Heart right ventricle (tissue), 16 donors: ENCODE data around the gene AMZ1. TPM values are rescaled to one million over a fixed set of nuclear protein-coding genes. Genes with fewer than 3 reads are reported as not detected.
A peak's percentile ranks its signal among the peaks of the same experiment; 100 is the strongest.

Source experiments
- ATAC-seq, 8 donors: fragments of 200-7000 bp; cut with Tn5 transposase; one replicate each; pipeline ENCODE4 v1.9.1; 2020; ENCODE audit warnings: mild to moderate bottlenecking in 8 of 8, moderate library complexity in 8 of 8, moderate number of reproducible peaks in 1 of 8
- DNase-seq, 2 donors: peaks; one replicate each; pipeline ENCODE4 v3.0.0-alpha.2; 2020
- H3K27ac ChIP-seq, 10 donors: fragments of 200-600 bp; sonication (generic) in 2 of 10; one replicate each; pipeline versions ENCODE4 v1.5.0 to v1.8.0; 2020 to 2022; ENCODE audit warnings: mild to moderate bottlenecking in 3 of 10
- H3K27me3 ChIP-seq, 7 donors: fragments of 200-600 bp; one replicate each; pipeline ENCODE4 v1.8.0; 2021 to 2022; ENCODE audit warnings: mild to moderate bottlenecking in 2 of 7
- H3K36me3 ChIP-seq, 9 donors: fragments of 200-600 bp; sonication (generic) in 1 of 9; one replicate each; pipeline versions ENCODE4 v1.5.0 to v1.8.0; 2020 to 2022; ENCODE audit warnings: mild to moderate bottlenecking in 2 of 9
- H3K4me1 ChIP-seq, 9 donors: fragments of 200-600 bp; sonication (generic) in 1 of 9; one replicate each; pipeline versions ENCODE4 v1.5.0 to v1.8.0; 2020 to 2022; ENCODE audit warnings: mild to moderate bottlenecking in 4 of 9
- H3K4me3 ChIP-seq, 10 donors: fragments of 200-600 bp; sonication (generic) in 2 of 10; one replicate each; pipeline versions ENCODE4 v1.5.0 to v1.8.0; 2020 to 2022; ENCODE audit warnings: mild to moderate bottlenecking in 7 of 10, moderate library complexity in 2 of 10
- H3K9me3 ChIP-seq, 11 donors: fragments of 200-600 bp in 10 of 11; sonication (generic) in 2 of 11; one replicate each; pipeline versions ENCODE4 v1.5.0 to v1.8.0; 2013 to 2022; ENCODE audit warnings: mild to moderate bottlenecking in 2 of 11, control low read depth in 1 of 11, moderate library complexity in 1 of 11
- WGBS, 2 donors: extraction: QIAGEN DNeasy Blood & Tissue Kit; methylation state at CpG; one replicate each; pipeline ENCODE4 v1.1.7; 2013; ENCODE audit warnings: inconsistent platforms in 1 of 2; 5-methylcytosine and 5-hydroxymethylcytosine counted together
- intact Hi-C, 10 donors: fragments of 100-400 bp; cut with DNase I; formaldehyde crosslinking; loops; one replicate each; pipeline versions ENCODE4 v1.11.1 to v1.14.2; 2022
- polyA plus RNA-seq, 2 donors: library from polyadenylated mRNA; stranded (reverse); fragments of 200-250 nt; gene quantifications; one replicate each; pipeline ENCODE4 v1.2.3, GENCODE V29; 2013
- total RNA-seq, 10 donors: library from RNA; stranded (reverse); fragmentation: NEBNext Ultra II Directional in 3 of 10; extraction: Animal tissue kit (Norgen Biotek cat#: 25700) in 3 of 10; gene quantifications; one replicate each; pipeline versions ENCODE4 v1.2.1 to v1.2.4, GENCODE V29; 2021 to 2023
- TF ChIP-seq, protein P1 (sequence below), 9 donors: fragments of 200-600 bp; sonication (generic) in 2 of 9; IDR thresholded peaks; one replicate each; pipeline versions ENCODE4 v1.5.0 to v1.8.0; 2021 to 2022; ENCODE audit warnings: antibody characterized with exemption in 9 of 9, mild to moderate bottlenecking in 5 of 9, moderate library complexity in 1 of 9
- donor health status: Arrhythmogenic right ventricular cardiomyopathy.
- donor health status: ischemic (EF 13 %, LVEDD 7.1; RV severe dilation, severe dysfunction).
- donor health status: healthy with polysubstance abuse.
- donor health status: DM: no; HTN: yes; CAD: no.
- donor health status: DM: no; HTN: no; CAD: no.
- donor health status: ischemic (EF 25% LVEDD 6.9; RV normal size, moderate dysfunction).
- donor health status: ischemic (EF 25% LVEDD 5.7; RV mildly dilated, moderate dysfunction).
- donor health status: healthy.
- donor health status: DM: yes; HTN: yes; CAD: no.
- donor health status: Ischemic cardiomyopathy.
- donor health status: ischemic (EF 35%, LVEDD 5.7; RV mildly dilated, moderate dysfunction).
- donor health status: nonischemic (EF 11% LVEDD 7.7; RV severe dilation, severe dysfunction).
- donor health status: DM: yes; HTN: yes; CAD: no.
- donor health status: PGD.
- donor health status: ischemic (EF 29% LVEDD 5.4; RV normal size, mild dysfunction).
- donor health status: nonischemic (EF 23%, LVEDD 6.1; RV moderate dilation, normal function).

The AMZ1 gene
- total and polyA plus RNA-seq, 12 donors: 0.04 to 0.11 (median 0.07) TPM; not detected in 4

DNA sequence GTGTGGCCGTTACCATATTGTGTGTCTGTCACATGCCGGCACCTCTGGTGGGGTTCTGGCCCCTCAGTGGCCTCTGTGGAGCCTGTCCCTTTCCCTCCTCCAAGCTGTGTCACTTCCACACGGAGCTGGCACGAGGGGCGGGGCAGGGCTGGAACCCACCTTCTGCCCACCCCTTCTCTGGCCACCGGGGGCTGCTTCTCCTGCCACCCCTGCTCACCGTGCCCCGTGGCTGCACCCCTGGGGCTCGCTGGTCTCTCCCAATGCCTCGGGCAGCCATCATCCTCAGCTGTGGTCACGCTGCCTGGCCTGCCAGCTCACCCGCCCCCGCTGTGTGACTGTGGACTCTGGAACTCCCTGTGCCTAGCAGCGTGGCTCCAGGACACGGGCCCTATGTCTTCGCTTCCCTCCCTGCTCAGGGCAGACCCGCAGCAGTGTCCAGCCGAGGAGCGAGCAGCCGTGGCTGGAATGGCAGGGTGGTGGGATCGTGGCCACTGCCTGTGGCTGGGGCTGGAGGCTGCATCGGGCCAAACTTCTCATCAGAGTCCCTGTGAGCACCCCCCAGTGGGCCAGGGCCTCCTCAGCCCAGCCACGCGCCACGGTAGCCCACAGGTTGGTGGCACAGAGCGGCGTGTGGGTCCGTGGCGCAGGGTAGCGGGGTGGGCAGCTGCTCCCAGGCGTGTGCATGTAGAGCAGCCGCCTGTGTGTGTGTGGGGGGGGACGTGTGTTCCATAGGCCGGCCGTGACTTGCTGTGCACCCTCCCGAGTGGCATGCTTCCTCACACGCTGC, 48.1 kb upstream of the AMZ1 start:
- DNase-seq: no peak
- ATAC-seq: no peak
- peaks cover 29 to 100% (median 82%) of the 10 kb centered on the region in 9 donors for H3K4me1 ChIP-seq
- H3K9me3 ChIP-seq: no peaks in the 10 kb centered on the region
- no peaks in the 10 kb centered on the region for H3K27me3 ChIP-seq
- H3K27ac ChIP-seq: peak overlapping the region in 6 of 10 donors; percentile 1 to 96 (median 71)
- no peak overlapping the region for H3K4me3 ChIP-seq
- WGBS, 2 donors: 90 to 93% methylated on average over 37 of the region's 37 CpGs
- intact Hi-C loops: loop anchor here in 3 of 10 donors (5.0 kb wide), 2 partner anchors 33 to 38 kb away; no protein-coding TSS in a partner anchor
- peaks cover 0 to 16% (median 0%) of the 10 kb centered on the region in 9 donors for H3K36me3 ChIP-seq
- TF ChIP-seq, protein P1, sequence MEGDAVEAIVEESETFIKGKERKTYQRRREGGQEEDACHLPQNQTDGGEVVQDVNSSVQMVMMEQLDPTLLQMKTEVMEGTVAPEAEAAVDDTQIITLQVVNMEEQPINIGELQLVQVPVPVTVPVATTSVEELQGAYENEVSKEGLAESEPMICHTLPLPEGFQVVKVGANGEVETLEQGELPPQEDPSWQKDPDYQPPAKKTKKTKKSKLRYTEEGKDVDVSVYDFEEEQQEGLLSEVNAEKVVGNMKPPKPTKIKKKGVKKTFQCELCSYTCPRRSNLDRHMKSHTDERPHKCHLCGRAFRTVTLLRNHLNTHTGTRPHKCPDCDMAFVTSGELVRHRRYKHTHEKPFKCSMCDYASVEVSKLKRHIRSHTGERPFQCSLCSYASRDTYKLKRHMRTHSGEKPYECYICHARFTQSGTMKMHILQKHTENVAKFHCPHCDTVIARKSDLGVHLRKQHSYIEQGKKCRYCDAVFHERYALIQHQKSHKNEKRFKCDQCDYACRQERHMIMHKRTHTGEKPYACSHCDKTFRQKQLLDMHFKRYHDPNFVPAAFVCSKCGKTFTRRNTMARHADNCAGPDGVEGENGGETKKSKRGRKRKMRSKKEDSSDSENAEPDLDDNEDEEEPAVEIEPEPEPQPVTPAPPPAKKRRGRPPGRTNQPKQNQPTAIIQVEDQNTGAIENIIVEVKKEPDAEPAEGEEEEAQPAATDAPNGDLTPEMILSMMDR (IDR thresholded peaks at IDR 0.05): no peak

DNA sequence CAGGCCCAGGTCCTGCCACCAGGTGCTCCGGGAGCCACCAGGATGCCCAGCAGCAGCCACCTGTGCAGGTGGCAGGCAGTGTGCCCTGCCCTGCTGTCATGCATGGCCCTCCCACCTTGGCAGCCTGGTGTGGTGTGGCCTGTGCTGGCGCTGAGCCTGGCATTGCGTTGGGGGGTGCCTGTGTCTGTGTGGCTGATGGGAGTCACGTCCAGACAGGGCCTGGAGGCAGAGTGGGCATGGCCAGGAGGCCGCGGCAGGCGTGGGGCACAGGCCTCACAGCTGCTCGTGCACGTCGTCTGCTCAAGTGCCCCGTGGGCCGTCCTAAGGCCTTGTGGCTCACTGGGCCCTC, 47.5 kb upstream of the AMZ1 start:
- no peak overlapping the region for H3K4me3 ChIP-seq
- H3K27ac ChIP-seq: peak overlapping the region in 7 of 10 donors; percentile 79 to 96 (median 84)
- DNase-seq: no peak
- peaks cover 0 to 10% (median 0%) of the 10 kb centered on the region in 9 donors for H3K36me3 ChIP-seq
- no peaks in the 10 kb centered on the region for H3K9me3 ChIP-seq
- intact Hi-C loops: loop anchor here in 3 of 10 donors (5.0 kb wide), 2 partner anchors 33 to 38 kb away; no protein-coding TSS in a partner anchor
- ATAC-seq: peak in 1 of 8 donors; percentile 3
- WGBS, 2 donors: 66 to 70% methylated on average over 12 of the region's 12 CpGs
- H3K27me3 ChIP-seq: no peaks in the 10 kb centered on the region
- TF ChIP-seq, protein P1 (IDR thresholded peaks at IDR 0.05): no peak
- H3K4me1 ChIP-seq: peaks cover 31 to 100% (median 82%) of the 10 kb centered on the region in 9 donors

GRCh38 chr7:2640846-2641316, 47.1 kb upstream of the AMZ1 start:
- H3K27ac ChIP-seq: peak overlapping the region in 9 of 10 donors; percentile 79 to 96 (median 83)
- H3K36me3 ChIP-seq: peaks cover 0 to 8% (median 0%) of the 10 kb centered on the region in 9 donors
- 63 to 66% methylated on average over 9 of the region's 9 CpGs for WGBS, 2 donors
- no peaks in the 10 kb centered on the region for H3K27me3 ChIP-seq
- intact Hi-C loops: loop anchor here in 3 of 10 donors (5.0 kb wide), 2 partner anchors 34 to 39 kb away; no protein-coding TSS in a partner anchor
- H3K9me3 ChIP-seq: no peaks in the 10 kb centered on the region
- peak overlapping the region in 8 of 10 donors; percentile 3 to 45 (median 36) for H3K4me3 ChIP-seq
- no peak for DNase-seq
- peaks cover 32 to 100% (median 81%) of the 10 kb centered on the region in 9 donors for H3K4me1 ChIP-seq
- ATAC-seq: peak in 4 of 8 donors; percentile 0 to 10 (median 1)
- TF ChIP-seq, protein P1 (IDR thresholded peaks at IDR 0.05): no peak
